Left forelimb (tissue), 1 donor: Measurements from ENCODE around the gene TOM1L2.

Experiments
- DNase-seq: peaks from one replicate; pipeline ENCODE4 v3.0.0-alpha.2; 2018; ENCODE audit warnings: low spot score

TOM1L2 gene

DNA sequence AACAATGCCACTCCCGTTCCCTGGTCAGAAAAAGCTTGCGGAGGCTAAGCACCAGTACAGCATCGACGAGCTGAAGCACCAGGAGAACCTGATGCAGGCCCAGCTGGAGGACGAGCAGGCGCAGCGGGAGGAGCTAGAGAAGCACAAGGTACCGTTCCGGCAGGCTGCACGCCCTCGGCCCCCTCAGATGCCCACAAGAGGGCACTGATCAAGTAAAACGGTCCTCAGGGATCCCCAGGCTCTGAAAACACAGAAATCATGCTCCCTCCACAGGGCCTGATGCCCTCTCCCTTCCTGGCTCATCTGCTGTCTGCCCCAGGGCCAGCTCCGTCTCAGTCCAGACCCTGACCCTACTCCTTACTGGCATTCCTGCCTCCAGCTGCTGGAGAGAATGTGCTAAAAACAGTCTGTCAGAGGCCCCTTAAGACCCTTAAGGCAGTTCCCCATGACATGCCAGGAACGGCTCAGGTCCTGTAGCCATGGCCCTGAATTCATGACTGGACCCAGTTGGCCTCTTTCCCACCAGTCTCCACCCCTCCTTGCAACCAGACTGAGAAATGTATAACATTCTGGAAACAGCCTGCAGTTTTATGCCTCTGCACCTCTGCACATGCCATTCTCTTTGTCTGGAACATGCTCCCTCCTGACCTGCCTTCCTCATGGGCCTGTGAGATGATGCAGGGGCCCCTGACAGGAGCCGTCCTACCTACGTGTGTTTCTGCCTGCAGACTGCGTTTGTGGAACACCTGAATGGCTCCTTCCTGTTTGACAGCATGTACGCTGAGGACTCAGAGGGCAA lies 22.3 kb upstream of the TOM1L2 start:
- DNase-seq, result no peak

- no peak for DNase-seq
Observed at GRCh38 chr17:17993852-17994251, 21.7 kb upstream of the TOM1L2 start.

GRCh38 chr17:17993366-17993765 lies 21.2 kb upstream of the TOM1L2 start:
- no peak for DNase-seq

DNA sequence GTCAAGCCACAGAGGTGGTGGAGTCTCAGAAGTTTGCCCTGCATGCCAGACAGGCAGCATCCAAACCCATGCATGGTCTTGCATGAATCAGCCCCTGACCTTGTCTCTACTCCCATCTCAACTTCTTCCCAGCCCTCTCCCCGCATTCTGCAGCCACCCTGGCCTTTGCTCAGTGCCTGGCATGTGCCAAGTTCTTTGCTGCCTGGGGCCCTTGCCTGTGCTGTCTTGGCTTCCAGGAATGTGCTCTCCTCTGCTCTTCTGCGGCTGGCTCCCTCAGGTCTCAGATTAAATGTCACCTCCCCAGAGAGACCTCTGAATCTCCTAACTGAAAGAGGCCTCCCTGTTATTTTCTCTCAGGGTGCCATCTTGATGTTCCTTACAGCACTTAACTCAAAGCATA lies 18.1 kb upstream of the TOM1L2 start:
- no peak for DNase-seq

DNA sequence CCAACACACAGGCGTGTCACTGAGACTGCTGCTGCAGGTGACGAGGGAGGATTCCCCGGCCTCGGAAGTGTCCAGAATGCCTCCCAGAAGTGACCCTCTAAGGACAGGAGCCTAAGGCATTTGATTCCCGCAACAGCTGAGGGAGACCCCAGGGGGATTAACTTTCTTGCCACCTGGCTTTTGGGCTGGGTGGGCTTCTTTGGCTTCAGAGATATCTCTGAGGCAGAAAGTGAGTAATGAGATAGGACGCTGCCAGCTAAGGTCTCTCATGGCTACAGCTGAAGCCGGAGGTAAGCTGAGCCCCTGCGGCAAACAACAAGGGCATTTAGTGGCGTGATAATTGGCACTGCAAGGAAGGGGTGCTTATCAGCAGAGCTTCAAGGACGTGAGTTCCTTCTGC lies 17.4 kb upstream of the TOM1L2 start:
- no peak for DNase-seq

GRCh38 chr17:17989081-17989480 lies 16.9 kb upstream of the TOM1L2 start:
- no peak for DNase-seq

GRCh38 chr17:17988427-17988945 lies 16.3 kb upstream of the TOM1L2 start:
- no peak for DNase-seq

- no peak for DNase-seq
Observed at GRCh38 chr17:17987901-17988300, 15.7 kb upstream of the TOM1L2 start.

GRCh38 chr17:17987187-17987896 lies 15.1 kb upstream of the TOM1L2 start:
- no peak for DNase-seq

- DNase-seq, result no peak
Observed at GRCh38 chr17:17985555-17985954, 13.4 kb upstream of the TOM1L2 start.

DNA sequence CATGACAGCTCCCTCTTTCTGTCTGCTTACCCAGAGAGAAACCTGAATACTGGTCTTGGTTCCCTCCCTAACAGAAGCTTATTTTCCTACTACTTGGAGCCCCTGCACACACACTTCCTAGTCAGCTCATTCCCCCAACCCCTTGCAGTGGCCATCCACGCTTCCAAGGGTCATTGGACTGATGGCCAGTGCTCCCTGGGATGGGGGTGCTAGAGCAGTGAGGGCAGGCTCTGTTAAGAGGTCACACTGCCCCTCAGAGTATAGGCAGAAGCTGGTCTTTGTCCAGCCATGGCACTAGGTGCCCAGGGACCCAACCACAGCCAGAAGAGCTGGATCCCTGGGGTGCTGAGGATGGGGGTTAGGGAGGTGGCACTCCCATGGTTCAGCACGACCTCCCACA lies 13.0 kb upstream of the TOM1L2 start:
- no peak for DNase-seq

- DNase-seq, result no peak
Observed at GRCh38 chr17:17983776-17984175, 11.6 kb upstream of the TOM1L2 start.

- no peak for DNase-seq
Observed at GRCh38 chr17:17983376-17983775, 11.2 kb upstream of the TOM1L2 start.

DNA sequence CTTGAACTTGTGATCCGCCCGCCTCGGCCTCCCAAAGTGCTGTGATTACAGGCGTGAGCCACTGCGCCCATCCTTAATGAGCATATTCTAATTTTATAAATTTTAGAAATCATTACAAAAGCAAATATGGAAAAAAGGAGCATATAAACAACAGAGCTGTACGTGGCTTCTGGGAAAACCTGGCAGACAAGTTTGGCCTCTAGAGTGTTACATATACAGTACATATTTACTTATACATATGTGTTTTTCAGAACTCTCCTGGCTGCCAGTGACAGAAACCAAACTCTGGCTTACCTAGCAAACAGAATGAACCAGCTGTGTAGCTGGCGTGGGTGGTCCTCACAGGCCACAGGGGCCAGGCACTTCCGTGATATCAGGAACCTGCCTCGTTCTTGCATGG lies 10.6 kb upstream of the TOM1L2 start:
- no peak for DNase-seq

DNA sequence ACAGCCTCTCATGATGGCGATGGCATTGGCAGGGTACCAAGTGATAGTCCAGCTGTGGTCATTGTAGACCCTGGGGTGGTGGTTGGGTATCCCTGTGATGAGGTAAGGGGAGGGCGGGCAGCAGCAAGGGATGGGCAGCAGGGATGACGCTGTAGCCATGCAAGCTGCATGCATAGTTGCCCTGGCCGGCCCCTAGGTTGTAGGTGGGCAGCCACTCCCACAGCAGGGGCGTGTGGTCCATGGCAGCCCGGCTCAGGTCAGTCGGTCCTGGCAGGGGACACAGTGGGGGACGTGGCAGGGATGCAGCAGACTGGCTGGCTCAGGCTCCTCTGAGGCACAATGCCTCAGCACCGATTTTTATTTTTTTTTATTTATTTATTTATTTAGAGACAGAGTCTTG lies 9.1 kb upstream of the TOM1L2 start:
- no peak for DNase-seq

DNA sequence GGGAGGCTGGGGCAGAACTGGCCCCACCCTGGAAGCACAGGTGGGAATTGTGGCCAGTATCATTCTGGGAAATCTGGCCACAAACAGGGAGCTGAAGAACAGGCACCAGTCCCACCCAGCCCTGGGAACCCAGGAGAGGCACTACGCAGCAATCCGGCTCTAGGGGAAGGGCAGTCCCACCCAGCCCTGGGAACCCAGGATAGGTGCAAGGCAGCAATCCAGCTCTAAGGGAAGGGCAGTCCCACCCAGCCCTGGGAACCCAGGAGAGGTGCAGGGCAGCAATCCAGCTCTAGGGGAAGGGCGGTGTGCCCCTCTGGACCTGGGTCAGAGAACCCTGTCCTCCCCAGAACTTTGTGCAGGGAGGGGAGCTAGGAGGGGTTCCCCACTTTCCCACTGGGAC lies 7.6 kb upstream of the TOM1L2 start:
- DNase-seq, result no peak

DNA sequence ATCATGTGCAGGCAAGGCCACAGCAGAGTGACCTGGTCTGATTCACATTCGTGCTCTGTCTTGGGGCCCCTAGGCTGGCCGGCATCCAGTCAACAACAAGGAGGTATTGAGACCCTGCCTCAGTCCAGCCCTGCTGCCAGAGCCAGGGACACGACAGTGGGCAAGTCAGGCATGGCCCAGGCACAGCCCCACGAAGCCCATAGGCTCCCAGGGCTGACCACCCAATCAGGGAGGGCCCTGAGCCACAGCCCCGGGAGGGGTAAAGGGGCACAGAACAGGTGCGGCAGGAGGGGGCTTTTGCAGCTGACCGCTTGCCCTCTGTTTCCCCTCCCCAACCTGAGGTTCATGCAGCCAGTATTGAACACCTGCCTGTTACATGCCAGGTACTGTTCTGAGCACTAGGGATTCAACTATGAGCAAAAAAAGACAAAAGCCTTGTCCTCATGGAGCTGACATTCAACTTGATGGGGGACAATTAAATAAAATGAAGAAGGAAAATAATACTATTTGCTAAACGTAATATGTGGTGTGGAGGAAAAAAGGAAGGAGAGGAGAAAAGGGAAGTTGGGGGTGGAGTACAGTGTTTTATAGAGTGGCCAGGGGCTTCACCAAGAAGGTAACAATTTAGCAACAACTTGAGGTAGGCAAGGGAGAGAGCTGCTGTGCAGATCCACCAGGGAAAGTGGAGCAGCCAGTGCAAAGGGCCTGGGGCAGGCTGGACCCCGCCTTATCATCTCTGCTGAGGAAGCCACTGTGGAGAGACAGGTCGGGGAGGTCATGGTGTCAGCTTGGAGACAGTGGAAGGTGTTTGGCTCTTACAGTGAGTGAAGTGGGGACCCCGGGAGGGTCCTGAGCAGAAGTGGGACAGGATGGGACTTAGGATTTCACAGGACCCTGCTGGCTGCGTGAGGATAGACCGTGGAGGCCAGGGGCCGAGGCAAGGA lies 6.6 kb upstream of the TOM1L2 start:
- DNase-seq, result no peak

DNA sequence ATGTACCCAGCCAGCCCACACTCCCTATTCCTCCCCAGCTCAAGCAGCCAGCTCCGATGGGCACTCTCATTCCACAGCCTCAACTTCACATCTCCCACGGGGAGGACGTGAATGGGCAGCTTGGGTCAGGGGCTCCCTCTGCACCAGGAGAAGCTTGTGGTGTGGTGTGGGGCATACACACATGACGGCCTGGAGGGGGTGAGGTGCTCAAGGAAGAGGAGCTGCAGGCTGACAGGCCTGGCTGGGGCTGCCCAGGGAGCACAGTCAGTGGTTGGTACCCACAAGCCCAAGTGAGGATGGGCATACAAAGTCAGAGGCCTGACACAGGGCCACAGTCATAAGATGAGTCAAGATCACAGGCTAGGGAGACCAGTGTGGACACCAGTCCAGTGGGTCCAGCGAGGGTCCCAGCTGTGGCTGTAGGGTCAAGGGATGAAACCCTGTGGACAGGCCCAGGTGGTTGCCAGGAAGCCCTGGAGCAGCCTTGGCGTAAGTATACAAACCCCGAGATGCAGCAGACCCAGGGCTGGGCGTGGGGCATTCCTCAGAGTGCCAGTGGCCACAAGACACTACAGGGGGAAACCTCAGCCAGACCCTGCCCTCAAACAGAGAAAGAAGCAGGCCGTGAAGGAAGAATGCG lies 4.9 kb upstream of the TOM1L2 start:
- no peak for DNase-seq

DNA sequence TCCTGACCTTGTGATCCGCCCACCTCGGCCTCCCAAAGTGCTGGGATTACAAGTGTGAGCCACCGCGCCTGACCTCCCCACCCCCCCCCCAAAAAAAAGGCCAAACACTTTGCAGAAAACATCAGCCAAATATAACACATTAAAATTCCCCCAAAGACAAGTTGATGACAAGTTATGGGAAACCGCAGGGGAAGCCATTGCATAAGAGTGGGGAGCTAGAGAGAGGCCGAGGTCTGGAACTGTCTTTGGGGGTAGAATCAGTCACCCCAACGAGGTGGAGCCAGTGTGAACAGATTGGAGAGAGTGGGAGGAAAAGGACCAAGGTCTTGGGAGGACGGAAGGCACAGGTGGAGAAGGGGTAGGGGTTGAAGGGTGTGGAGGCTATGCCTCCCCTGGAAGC lies 3.2 kb upstream of the TOM1L2 start:
- no peak for DNase-seq

DNA sequence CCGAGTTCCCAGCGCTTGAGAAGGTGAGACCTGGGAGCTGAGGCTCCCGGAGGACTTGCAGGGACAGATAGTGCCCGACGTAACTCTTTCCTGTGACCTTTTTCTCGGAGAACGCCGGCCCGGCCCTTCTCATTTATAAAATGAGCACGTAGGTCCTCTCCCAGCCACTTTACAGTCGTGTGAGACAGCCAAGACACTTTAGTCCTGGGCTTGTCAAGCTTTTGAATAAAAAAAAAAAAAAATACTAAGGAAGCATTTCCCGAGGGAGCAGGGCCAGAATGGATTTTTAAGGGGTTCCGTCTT lies 703 bp upstream of the TOM1L2 start:
- no peak for DNase-seq

DNA sequence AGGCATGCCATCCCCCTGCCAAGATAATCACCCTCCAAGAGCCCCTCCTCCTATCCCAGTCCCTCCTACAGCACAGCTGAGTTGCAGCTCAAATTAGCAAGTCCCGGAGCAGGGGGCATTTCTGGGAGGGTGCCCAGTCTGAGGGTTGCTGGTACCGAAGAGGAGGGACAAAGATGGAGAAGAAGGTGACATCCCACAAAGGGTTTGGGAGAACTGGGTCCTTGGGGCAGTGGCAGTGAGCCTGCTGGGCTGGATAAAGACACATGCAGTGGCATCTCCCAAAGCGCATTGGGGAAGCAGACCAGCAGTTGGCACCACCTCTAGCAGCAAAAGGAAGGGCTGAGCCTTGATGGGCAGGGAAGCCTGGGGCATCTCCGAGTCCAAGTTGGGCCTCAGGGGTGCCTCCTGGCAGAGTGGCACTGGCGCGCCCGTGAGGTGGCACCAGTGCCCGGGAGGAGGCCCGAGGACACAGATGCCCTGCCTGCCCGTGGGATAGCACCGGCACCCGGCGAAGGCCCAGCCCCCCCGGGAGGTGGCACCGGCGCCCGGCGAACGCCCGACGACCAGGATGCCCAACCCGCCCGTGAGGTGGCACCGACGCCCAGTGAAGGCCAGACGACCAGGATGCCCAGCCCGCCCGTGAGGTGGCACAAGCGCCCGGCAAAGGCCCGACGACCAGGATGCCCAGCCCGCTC lies 622 bp downstream of the TOM1L2 start:
- DNase-seq, result no peak
